T-helper 2 cell treated with Interferon-gamma antibody and Interleukin-4, amounts not matched to agents 100 ng/mL and 5 ng/mL, for 36 hours (primary cell): ENCODE results near the gene ARHGEF17. TPM values are rescaled to one million over a fixed set of nuclear protein-coding genes. Genes with fewer than 3 reads are reported as not detected.

Experiments used
- intact Hi-C: fragments of 100-400 bp; cut with micrococcal nuclease; formaldehyde crosslinking; loops from one replicate; pipeline ENCODE4 v1.15.1; 2023
- total RNA-seq: library from RNA; stranded (reverse); gene quantifications from 2 replicates; pipeline ENCODE4 v1.2.3, GENCODE V29; 2022

The ARHGEF17 gene
- total RNA-seq, 1 donor from 2014 or later: 0.11 TPM

- intact Hi-C loops: no loop called here
These were observed 96.0 kb downstream of the ARHGEF17 start for GRCh38 chr11:73404048-73404447.

GRCh38 chr11:73404506-73405145 lies 96.5 kb downstream of the ARHGEF17 start:
- intact Hi-C loops: no loop called here

- intact Hi-C loops: no loop called here
These were observed 97.1 kb downstream of the ARHGEF17 start for GRCh38 chr11:73405146-73405510.

GRCh38 chr11:73406131-73406530 lies 98.1 kb downstream of the ARHGEF17 start:
- intact Hi-C loops: no loop called here

GRCh38 chr11:73406619-73407018 lies 98.5 kb downstream of the ARHGEF17 start:
- intact Hi-C loops: no loop called here

GRCh38 chr11:73409431-73409830 lies 101.4 kb downstream of the ARHGEF17 start:
- intact Hi-C loops: no loop called here

GRCh38 chr11:73410627-73411026 lies 102.6 kb downstream of the ARHGEF17 start:
- intact Hi-C loops: no loop called here

GRCh38 chr11:73411031-73411430 lies 103.0 kb downstream of the ARHGEF17 start:
- intact Hi-C loops: no loop called here

- intact Hi-C loops: no loop called here
These were observed 104.2 kb downstream of the ARHGEF17 start for GRCh38 chr11:73412308-73412707.

- intact Hi-C loops: no loop called here
These were observed 105.2 kb downstream of the ARHGEF17 start for GRCh38 chr11:73413256-73413655.

GRCh38 chr11:73414977-73415651 lies 107.0 kb downstream of the ARHGEF17 start:
- intact Hi-C loops: no loop called here

- intact Hi-C loops: no loop called here
These were observed 108.0 kb downstream of the ARHGEF17 start for GRCh38 chr11:73415854-73416615.

- intact Hi-C loops: no loop called here
These were observed 108.7 kb downstream of the ARHGEF17 start for GRCh38 chr11:73416786-73417185.

Other genes with a start within 250 kb of the ARHGEF17 start
- gene FCHSD2, start 166.0 kb upstream of the ARHGEF17 start, total RNA-seq: 31.1 and 33.1 TPM in 2 replicates
- gene P2RY2, start 90.0 kb upstream of the ARHGEF17 start, total RNA-seq: 0.07 TPM in 1 of 2 replicates, not detected in the other
- not detected in 2 replicates for gene P2RY6, start 35.9 kb upstream of the ARHGEF17 start, total RNA-seq
- gene RELT, start 68.1 kb downstream of the ARHGEF17 start, total RNA-seq: 31.8 and 34.9 TPM in 2 replicates